Stimulated activated memory B cell treated with anti-CD40 and anti-IgM and Interleukin-4, amounts not matched to agents 10 μg/mL and 1 μg/mL and 100 μg/mL, for 72 hours (primary cell): ENCODE data around the gene R3HDM4.
A peak's percentile ranks its signal among the peaks of the same experiment; 100 is the strongest.

Source experiments
- ATAC-seq: fragments of 150-1000 bp; cut with Tn5 transposase; 2 replicates; pipeline ENCODE4 v1.10.0; 2021
- H3K27ac Mint-ChIP-seq: one replicate; pipeline ENCODE4 v1.8.0; 2022; ENCODE audit warnings: mild to moderate bottlenecking, mixed read lengths
- H3K27me3 Mint-ChIP-seq: one replicate; pipeline ENCODE4 v1.8.0; 2022; ENCODE audit warnings: mixed read lengths
- H3K36me3 Mint-ChIP-seq: one replicate; pipeline ENCODE4 v1.8.0; 2022; ENCODE audit warnings: mixed read lengths
- H3K4me1 Mint-ChIP-seq: one replicate; pipeline ENCODE4 v1.8.0; 2022; ENCODE audit warnings: mixed read lengths
- H3K4me3 Mint-ChIP-seq: one replicate; pipeline ENCODE4 v1.8.0; 2022; ENCODE audit warnings: mild to moderate bottlenecking, moderate library complexity, mixed read lengths
- H3K9me3 Mint-ChIP-seq: one replicate; pipeline ENCODE4 v1.8.0; 2022; ENCODE audit warnings: mixed read lengths

R3HDM4 gene

GRCh38 chr19:952049-952679, 39.1 kb upstream of the R3HDM4 start:
- Mint-ChIP-seq H3K36me3 (peaks cover 6% of the 10 kb centered on the region), H3K9me3 (no peaks in the 10 kb centered on the region), H3K4me3 (peak overlapping the region; percentile 80), H3K4me1 (peaks cover 74% of the 10 kb centered on the region), H3K27ac (peak overlapping the region; percentile 100), H3K27me3 (no peaks in the 10 kb centered on the region)
- no peak for ATAC-seq

DNA sequence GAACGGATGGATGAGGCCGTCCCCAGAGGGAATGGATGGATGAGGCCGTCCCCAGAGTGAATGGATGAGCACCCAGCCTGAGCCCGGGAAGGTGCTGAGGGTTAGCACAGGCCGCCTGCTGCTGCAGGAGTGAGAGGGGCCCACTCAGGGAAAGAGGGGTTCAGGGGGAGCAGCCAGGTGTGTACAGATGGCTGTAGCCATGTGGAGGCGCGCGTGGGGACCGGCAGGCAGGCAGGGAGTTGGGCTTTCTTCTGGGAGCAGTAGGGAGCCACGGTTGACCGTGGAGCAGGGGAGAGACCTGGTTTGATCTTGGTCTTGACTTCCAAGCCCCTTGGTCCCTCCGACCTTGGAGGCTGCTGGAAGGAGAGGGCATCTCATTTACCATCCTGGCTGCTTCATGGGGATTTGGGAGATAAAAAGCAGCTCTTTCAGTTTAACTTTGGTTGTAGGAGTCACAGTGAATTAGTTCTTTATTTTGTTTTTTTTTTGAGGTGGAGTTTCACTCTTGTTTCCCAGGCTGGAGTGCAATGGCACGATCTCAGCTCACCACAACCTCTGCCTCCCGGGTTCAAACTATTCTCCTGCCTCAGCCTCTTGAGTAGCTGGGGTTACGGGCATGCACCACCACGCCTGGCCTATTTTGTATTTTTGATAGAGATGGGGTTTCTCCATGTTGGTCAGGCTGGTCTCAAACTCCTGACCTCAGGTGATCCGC, 37.5 kb upstream of the R3HDM4 start:
- H3K36me3 Mint-ChIP-seq: peaks cover 6% of the 10 kb centered on the region
- ATAC-seq: no peak
- H3K27me3 Mint-ChIP-seq: no peaks in the 10 kb centered on the region
- peak overlapping the region; percentile 23 for H3K4me3 Mint-ChIP-seq
- H3K4me1 Mint-ChIP-seq: peaks cover 81% of the 10 kb centered on the region
- H3K27ac Mint-ChIP-seq: peak overlapping the region; percentile 100
- H3K9me3 Mint-ChIP-seq: no peaks in the 10 kb centered on the region

DNA sequence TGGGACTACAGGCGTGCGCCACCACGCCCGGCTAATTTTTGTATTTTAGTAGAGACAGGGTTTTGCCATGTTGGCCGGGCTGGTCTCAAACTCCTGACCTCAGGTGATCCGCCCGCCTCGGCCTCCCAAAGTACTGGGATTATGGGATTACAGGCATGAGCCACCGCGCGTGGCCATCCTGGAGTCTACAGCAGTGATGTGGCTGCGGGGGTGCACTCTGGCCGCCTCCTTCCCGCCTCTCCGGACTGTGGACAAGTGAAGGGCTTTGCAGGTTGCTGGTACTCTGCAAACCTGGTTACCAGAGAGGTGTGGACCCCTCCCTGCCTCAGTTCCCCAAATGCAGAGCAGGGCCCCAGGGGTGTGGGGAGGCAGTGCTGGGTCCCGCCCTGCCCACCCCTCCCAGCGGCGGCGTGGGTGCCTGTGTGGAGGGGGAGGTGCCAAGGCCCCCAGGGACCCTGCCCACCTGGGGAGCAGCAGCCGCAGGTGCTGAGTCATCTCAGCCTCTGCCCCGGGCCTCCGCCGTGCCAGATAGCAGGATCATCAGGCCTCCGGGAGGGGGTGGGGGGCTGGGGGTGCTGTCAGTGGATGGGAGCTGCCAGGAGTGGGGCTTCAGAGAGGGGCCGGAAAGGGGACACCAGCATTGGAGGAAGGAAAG, 36.0 kb upstream of the R3HDM4 start:
- no peak for ATAC-seq
- peak overlapping the region; percentile 80 for H3K4me3 Mint-ChIP-seq
- no peaks in the 10 kb centered on the region for H3K9me3 Mint-ChIP-seq
- peak overlapping the region; percentile 100 for H3K27ac Mint-ChIP-seq
- H3K4me1 Mint-ChIP-seq: peaks cover 80% of the 10 kb centered on the region
- H3K27me3 Mint-ChIP-seq: no peaks in the 10 kb centered on the region
- H3K36me3 Mint-ChIP-seq: peaks cover 19% of the 10 kb centered on the region

- H3K4me3 Mint-ChIP-seq: peak overlapping the region; percentile 80
- peaks cover 29% of the 10 kb centered on the region for H3K36me3 Mint-ChIP-seq
- H3K27ac Mint-ChIP-seq: peak overlapping the region; percentile 100
- ATAC-seq: peak; percentile 91
- H3K9me3 Mint-ChIP-seq: no peaks in the 10 kb centered on the region
- no peaks in the 10 kb centered on the region for H3K27me3 Mint-ChIP-seq
- peaks cover 71% of the 10 kb centered on the region for H3K4me1 Mint-ChIP-seq
Observed at GRCh38 chr19:947707-948539, 34.9 kb upstream of the R3HDM4 start.

DNA sequence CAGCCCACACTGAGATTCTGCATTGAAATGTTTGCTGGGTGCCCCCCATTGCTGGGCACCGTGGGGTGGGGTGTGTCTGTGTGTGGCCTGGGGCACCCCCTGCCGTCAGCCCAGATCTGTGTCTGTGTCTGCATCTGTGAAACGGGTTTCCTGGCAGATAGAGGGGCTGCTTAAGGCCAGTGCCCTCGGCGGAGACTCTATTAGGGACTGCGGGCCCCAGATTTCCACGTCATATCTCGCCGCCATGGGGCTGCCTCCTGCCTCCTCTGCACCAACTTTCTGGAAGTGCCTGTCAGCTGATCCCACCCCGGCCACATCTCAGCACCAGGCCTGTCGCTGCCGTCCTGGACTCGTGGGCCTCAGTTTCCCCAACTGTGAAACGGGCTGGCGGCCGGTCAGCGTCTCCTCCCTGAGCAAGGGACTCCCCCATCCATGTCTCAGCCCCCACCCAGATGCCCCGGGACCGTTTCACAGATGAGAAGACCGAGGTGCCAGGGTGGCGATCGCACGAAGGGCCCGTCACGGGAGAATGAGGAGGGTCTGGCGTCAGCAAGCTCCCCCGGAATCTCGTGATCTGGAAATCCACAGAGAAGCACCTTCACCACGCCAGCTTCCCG, 34.2 kb upstream of the R3HDM4 start:
- ATAC-seq: peak; percentile 38
- no peaks in the 10 kb centered on the region for H3K9me3 Mint-ChIP-seq

DNA sequence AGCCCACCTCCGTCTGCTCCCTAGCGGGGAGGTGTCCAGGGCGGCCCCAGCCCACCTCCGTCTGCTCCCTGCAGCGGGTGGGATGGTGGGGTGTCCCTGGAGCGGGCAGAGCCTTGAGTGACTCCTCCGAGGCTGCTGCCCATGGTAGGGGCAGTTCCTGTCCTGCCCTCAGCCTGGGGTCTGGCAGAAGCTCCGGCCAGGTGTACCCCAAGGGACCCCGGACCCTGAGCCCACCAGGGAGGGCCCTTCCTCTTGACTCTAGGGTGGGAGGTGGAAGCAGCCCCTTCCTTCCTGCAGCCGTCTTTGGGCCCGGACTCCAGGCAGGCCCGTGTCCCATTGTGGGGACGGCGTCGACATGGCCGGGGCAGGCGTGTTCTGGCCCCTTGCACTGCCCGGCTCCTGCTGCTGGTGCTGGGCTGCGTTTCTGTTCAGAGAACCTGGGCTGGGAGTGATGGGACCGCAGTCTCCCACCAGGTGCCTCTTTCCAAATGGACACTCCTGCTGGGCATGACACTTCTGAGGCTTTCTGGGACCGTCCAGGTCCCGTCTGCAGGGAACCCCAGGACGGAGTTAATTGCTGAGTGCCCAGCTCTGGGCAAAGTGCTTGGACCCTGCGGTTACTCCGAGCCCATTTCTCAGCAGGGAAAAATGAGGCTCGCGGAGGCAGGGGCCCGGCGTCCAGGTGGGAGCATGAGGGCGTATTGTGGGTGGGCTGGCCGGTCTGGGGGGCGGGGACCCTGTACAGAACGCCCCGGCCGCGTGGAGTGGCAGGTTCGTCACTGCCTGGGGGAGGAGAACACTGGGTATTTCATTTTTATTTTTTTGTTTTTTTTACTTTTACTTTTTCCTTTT, 32.6 kb upstream of the R3HDM4 start:
- Mint-ChIP-seq H3K36me3 (peaks cover 43% of the 10 kb centered on the region), H3K4me3 (no peak overlapping the region), H3K9me3 (no peaks in the 10 kb centered on the region), H3K27me3 (no peaks in the 10 kb centered on the region), H3K27ac (peak overlapping the region; percentile 78), H3K4me1 (peaks cover 64% of the 10 kb centered on the region)
- ATAC-seq: no peak

More for the DNA sequence above, 34.2 kb upstream of the R3HDM4 start:
- H3K4me3 Mint-ChIP-seq: peak overlapping the region; percentile 80
- peaks cover 67% of the 10 kb centered on the region for H3K4me1 Mint-ChIP-seq
- H3K36me3 Mint-ChIP-seq: peaks cover 36% of the 10 kb centered on the region
- peak overlapping the region; percentile 100 for H3K27ac Mint-ChIP-seq
- H3K27me3 Mint-ChIP-seq: no peaks in the 10 kb centered on the region

- Mint-ChIP-seq H3K27ac (peak overlapping the region; percentile 78), H3K27me3 (no peaks in the 10 kb centered on the region), H3K9me3 (no peaks in the 10 kb centered on the region), H3K4me3 (no peak overlapping the region), H3K36me3 (peaks cover 50% of the 10 kb centered on the region), H3K4me1 (peaks cover 65% of the 10 kb centered on the region)
- ATAC-seq: no peak
Observed at GRCh38 chr19:944663-945241, 31.7 kb upstream of the R3HDM4 start.

GRCh38 chr19:944171-944567, 31.1 kb upstream of the R3HDM4 start:
- Mint-ChIP-seq H3K4me3 (peak overlapping the region; percentile 18), H3K9me3 (no peaks in the 10 kb centered on the region), H3K27ac (peak overlapping the region; percentile 78), H3K4me1 (peaks cover 65% of the 10 kb centered on the region), H3K27me3 (no peaks in the 10 kb centered on the region), H3K36me3 (peaks cover 56% of the 10 kb centered on the region)
- no peak for ATAC-seq

DNA sequence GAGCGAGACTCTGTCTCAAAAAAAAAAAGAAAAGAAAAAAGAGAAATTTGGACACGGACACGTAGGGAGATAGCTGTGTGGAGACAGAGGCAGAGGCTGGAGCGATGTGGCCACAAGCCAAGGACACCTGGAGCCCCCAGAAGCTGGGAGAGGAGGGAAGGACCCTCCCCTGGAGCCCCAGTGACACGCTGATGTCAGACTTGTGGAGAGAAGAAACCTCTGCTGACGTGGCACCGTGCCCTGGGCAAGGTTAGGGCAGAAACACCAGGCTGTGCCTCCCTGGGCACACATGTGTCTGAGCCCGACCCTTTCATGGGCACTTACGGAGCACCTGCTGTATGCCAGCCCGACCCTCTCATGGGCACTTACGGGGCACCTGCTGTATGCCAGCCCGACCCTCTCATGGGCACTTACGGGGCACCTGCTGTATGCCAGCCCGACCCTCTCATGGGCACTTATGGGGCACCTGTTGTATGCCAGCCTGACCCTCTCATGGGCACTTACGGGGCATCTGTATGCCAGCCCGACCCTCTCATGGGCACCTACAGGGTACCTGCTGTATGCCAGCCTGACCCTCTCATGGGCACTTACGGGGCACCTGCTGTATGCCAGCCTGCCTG, 30.6 kb upstream of the R3HDM4 start:
- H3K4me1 Mint-ChIP-seq: peaks cover 63% of the 10 kb centered on the region
- no peak overlapping the region for H3K4me3 Mint-ChIP-seq
- H3K27me3 Mint-ChIP-seq: no peaks in the 10 kb centered on the region
- H3K36me3 Mint-ChIP-seq: peaks cover 55% of the 10 kb centered on the region
- H3K9me3 Mint-ChIP-seq: no peaks in the 10 kb centered on the region
- ATAC-seq: no peak
- peak overlapping the region; percentile 78 for H3K27ac Mint-ChIP-seq

GRCh38 chr19:942133-942645, 29.2 kb upstream of the R3HDM4 start:
- Mint-ChIP-seq H3K9me3 (no peaks in the 10 kb centered on the region), H3K27ac (peak overlapping the region; percentile 92), H3K27me3 (no peaks in the 10 kb centered on the region), H3K36me3 (peaks cover 62% of the 10 kb centered on the region), H3K4me1 (peaks cover 63% of the 10 kb centered on the region), H3K4me3 (peak overlapping the region; percentile 36)
- no peak for ATAC-seq

- peaks cover 68% of the 10 kb centered on the region for H3K36me3 Mint-ChIP-seq
- no peaks in the 10 kb centered on the region for H3K9me3 Mint-ChIP-seq
- H3K27me3 Mint-ChIP-seq: no peaks in the 10 kb centered on the region
- H3K4me3 Mint-ChIP-seq: peak overlapping the region; percentile 76
- H3K4me1 Mint-ChIP-seq: peaks cover 63% of the 10 kb centered on the region
- ATAC-seq: no peak
- peak overlapping the region; percentile 92 for H3K27ac Mint-ChIP-seq
Observed at GRCh38 chr19:941292-942132, 28.5 kb upstream of the R3HDM4 start.

DNA sequence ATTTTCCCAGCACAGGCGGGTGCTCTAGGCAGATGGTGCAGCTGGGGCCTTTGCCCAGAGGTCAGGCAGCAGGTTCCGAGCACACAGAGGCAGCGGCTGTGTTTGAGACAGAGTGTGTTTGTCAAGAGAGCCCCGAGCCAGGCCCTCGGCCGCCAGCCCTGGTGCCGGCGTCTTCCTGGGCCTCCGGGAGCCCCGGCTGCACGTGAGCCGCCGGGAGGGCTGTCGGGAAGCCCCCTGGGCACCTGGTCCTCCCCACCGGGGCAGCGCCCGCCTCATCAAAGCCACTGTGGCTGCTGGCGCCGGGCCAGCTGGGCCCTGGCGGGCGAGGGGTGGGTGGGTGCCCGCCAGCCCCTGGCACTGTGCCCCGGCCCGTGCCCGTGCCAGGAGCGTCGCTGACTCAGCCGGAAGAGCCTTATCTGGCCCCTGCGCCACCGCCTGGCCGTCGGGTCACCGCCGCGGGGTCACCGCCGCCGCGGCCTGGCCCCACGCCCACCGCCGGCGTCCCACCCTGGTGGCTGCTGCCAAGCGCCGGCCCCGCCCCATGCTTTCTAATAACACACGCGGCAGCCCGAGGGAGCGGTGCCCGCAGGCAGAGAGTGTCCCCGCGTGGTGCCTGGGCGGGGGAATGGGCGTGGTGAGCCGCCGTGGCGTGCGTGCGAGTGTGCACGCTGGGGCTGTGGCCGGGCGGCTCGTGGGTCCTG, 27.7 kb upstream of the R3HDM4 start:
- Mint-ChIP-seq H3K36me3 (peaks cover 72% of the 10 kb centered on the region), H3K9me3 (no peaks in the 10 kb centered on the region), H3K27me3 (no peaks in the 10 kb centered on the region), H3K27ac (peak overlapping the region; percentile 92), H3K4me1 (peaks cover 61% of the 10 kb centered on the region), H3K4me3 (peak overlapping the region; percentile 78)
- ATAC-seq: peak; percentile 76
